CD4-positive, alpha-beta T cell treated with Interleukin-17A for 4 hours (primary cell): ENCODE measurements around the gene CPEB1.
"Not testable (repeated sequence)": the region's sequence is repeated elsewhere in the genome, so short reads cannot be mapped to it uniquely, and the experiment has no call there.

Experiments
- DNase-seq: peaks from one replicate; pipeline ENCODE4 v3.0.0-alpha.2; 2020; ENCODE audit warnings: mixed read lengths

The CPEB1 gene

DNA sequence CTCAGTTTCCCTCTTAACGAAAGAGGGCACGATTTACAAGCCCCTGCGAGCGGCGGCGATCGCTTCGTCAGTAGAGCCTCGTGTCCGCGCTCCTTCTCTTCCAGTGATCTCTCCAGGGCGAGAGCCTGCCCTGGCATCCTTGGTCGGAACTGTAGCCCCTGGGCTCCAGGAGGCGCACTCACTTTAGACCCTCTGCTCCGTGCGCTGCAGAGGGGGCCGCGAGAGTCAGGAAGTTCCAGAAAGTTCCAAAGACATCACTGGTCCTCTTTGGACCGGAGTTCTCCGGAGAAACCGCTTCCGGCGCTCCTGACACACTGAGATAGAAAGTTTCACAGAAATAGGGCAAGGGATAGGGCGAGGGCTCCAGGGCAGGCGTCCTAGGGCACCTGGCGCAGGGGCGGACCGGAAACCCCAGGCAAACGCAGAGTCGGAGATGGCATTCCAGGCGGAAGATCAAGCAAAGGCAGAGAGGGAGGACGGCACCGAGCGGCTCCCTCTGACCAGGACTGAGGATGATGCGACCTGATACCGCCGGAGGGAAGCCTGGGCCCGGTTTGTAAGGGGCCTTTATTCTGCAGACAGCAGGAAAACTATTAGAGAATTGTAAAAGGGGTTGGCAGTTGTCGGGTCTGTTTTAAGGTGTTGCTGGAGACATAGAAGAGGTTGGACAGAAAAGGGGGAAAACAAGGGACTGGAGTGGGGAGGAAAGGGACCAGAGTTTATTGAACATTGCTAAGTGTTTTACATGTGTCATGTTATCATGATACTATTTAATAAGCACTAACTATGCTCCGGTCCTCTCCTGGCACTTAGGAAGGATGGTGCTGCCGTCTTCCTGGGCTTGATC, 1.3 kb upstream of the CPEB1 start:
- no peak for DNase-seq

DNA sequence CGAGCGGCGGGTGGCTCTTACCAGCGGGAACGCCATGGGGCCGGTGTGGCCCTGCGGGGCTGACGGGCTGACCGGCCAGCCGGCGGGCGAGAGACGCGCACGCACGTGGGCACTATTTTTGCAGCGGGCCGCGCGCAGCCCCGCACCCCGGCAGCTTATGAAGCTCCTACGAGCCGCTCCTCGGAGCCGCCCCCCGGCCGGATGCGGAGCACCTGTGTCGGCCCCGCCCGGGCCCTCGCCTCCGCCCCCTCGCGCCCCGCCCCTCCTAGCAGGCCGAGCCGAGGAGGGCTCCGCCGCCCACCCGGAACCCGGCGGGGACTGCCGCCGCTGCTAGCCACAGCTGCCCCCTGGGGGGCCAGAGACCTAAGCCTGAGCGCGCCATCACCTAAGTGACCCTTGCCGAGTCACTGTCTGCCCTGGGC, 683 bp upstream of the CPEB1 start:
- DNase-seq: peak; percentile 62

DNA sequence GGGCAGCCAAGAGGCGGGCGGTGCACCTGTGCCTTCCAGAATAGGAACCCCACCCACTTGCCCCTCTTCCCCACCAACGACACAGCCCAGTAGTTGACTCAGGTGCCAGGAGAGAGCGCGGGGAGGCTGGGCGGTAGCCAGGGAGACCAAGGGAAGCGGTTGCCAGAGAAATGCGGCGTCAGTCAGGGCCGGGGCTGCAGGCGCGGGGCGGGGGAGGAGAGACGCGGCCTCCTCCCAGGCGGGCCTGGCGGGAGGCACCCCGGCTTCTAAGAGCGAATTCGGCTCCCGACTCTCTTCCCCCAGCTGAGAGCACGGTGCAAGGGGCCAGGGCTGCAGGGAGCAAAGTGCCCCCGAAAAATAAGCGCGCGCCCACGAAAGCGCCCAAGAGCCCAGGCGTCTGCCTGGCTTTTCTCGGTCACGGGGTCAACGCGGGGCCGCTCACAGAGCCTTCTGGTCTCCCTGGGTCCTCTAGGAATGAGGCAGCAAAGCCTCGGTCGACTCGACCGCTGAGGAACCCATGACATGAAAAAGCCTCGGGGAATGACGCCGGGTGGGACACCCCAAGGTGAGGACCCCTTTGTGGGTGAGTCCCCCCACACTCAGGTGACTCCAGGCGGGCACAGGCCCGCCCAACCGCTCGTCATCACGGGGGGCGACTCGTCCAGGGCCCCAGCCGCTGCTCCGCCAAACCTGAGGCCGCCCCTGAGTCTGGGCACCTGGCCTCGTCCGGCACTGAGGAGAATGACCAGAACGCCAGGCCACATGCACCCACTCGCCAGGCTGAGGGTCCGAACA, 716 bp downstream of the CPEB1 start:
- no peak for DNase-seq

DNA sequence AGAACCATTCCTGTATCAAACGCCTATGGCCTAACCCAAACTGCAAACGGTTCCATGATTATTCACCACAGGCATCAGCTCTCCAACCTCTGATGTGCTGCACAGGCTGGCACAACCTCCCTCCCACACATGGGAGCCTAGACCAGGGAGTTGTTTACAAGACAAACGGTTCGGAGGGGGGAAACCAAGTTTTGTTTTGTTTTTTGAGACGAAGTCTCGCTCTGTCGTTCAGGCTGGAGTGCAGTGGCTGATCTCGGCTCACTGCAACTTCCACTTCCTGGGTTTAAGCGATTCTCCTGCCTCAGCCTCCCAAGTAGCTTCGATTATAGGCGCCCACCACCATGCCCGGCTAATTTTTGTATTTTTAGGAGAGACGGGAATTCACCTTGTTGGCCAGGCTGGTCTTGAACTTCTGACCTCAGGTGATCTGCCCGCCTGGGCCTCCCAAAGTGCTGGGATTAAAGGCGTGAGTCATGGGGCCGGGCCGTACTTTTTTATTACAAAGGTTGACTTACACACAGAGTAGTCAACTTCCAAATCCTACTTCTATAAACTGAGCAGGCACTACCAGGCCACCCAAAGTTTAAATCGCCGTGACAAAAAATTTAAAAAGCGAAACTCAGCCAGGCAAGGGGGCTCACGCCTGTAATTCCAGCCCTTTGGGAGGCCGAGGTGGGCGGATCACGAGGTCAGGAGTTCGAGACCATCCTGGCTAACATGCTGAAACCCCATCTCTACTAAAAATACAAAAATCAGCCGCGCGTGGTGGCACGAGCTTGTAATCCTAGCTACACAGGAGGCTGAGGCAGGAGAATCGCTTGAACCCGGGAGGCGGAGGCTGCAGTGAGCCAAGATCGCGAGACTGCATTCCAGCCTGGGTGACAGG, 2.0 kb downstream of the CPEB1 start:
- DNase-seq: not testable (repeated sequence)

DNA sequence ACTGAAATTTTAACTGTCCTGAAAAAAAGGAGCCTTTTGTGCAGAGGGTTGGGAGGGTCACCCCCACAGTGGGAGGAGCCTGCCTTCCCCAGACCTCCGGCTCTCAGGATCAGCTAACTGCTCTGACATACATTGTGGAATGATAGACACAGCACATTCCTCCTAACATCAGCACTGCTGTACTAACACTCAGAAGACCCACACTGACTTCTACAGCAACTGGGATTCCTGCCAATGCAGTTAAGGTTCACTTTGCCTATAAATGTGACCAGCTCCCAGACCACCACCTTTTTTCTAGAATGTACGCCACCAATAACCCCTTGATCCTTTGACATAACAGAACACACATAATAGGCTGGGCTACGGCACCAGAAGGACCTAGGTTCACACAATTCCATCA, 3.2 kb downstream of the CPEB1 start:
- no peak for DNase-seq

DNA sequence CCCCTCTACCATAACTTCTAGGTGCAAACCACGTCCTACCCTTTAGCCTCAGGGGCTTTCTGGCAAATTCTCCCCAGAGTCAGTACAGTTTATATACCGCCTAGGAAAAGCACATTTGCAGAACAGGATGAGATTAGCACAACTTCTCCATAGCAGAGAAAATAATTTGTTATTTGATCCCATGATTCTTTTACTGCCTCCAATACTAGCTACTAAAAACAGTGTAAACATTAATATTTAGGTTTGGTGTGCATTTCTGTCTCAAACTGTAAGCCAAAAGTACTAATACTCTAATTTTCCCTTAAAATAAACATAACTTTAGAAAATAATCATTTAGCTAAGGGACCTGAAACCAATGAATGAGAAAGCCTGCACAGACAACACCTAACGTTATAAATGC, 4.5 kb downstream of the CPEB1 start:
- DNase-seq: no peak

DNA sequence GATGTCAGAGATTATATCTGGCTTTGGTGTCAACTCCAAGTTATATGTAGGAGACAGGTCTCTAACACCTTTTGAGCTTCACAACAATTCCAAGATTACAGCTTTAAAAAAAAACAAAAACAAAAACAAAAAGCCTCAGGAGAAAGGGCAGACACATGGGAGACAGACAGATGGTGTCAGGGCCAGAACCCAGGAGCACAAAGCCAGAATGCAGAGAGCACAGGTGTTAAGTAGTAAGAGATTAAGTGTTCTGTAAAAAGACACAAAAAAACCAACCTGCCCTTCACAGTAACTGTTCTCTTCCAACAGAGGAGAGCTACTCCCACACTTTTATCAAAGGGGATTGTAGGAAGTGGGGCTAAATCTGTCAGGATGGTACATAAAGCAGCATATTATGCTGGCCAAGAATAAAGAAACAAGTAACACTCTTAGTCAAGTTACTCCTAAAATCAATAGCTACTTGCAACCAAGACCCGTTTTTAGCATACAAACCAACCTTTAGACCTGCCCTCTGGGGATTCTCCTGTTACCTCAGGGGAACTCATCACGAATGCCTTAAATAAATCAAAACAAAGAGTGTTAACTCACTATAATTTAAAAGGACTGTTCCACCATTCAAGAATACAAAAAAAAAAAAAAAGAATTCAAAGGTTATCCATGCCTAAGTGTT, 5.9 kb downstream of the CPEB1 start:
- DNase-seq: no peak

DNA sequence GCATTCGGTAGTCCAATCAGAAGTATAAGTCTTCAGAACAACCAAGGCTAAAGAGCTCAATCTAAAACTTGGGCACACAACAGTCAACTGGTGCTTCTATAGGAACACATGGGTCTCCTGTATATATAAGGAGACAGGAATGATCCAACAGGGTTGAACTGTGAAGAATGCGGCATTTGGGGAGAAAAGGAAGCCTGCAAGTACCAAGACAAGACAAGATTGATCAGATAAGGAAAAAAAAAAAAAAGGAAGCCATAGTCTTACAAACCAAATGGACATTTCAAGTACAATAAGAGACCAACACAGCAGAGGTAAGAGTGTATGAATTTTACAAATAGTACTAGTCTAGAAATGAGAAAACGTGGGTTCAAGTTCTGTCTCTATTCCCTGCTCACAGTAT, 6.5 kb downstream of the CPEB1 start:
- no peak for DNase-seq

DNA sequence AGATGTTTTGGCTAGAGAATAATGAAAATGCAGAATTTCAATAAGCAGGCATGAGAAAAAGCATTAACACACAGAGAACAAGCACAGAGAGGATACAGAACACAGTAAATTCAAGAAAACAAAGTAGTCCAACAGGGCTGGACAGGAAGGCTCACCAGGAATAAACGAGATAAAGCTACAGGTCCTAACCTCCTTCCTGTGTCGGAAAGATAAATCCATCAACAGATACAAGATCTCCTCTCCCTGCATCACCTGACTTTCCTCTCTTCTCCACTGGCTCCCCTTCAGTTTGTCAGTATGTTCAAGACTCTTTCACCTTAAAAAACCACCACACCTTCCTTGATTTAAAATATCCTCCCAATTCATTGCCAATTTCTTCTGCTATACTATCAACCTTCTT, 11.4 kb downstream of the CPEB1 start:
- no peak for DNase-seq

DNA sequence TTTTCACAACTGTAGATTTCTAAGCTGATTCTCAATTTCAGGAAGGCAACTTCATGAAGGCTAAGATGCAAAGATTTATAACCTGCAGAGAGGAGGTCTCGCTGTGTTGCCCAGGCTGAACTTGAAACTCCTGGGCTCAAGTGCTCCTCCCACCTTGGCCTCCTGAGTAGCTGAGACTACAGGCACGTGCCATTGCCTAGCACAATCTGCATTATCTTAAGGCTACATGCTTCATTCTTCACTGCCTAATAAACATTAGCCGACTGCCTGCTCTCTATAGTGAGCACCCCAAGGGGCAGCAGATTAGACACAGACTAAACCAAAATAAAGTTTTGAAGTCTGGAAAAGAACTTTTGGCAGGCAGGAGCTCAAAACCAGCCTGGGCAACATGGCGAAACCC, 17.1 kb downstream of the CPEB1 start:
- no peak for DNase-seq

DNA sequence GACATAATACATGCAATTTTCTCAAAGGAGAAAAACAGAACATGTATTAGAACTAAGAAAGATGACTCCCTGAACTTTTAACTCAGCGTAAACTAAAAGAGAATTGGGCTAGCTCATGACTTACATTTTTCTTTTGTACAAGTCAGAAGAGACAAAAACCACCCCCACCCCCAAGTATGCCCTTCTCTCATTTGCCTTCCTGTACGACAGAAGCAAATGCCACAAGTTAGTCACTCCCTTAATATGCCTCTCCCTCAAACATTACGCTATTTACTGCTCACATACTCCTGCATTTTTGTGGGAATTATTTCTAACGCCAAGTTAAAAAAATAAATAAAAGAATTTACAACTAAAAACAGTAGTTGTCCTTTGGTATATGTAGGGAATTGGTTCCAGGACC, 22.0 kb downstream of the CPEB1 start:
- no peak for DNase-seq

DNA sequence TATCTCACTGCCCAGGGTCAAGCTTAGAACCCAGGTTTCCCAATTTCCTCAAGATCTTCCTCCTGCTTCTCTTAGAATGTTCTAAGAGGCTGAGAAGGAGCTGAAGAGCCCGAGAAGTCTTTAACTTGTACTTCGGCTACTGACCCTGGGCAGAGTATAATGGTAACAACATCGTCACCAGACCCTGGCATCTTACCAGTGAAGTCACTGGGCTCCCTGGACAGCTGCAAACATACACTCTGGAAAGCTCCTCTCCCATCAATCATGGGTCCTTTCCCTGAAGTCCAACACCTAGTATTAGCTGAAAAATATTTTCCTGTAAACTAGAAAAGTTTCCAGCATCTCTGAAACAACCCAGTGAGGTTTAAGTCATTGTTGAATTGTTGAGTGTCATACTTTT, 22.7 kb downstream of the CPEB1 start:
- DNase-seq: no peak

DNA sequence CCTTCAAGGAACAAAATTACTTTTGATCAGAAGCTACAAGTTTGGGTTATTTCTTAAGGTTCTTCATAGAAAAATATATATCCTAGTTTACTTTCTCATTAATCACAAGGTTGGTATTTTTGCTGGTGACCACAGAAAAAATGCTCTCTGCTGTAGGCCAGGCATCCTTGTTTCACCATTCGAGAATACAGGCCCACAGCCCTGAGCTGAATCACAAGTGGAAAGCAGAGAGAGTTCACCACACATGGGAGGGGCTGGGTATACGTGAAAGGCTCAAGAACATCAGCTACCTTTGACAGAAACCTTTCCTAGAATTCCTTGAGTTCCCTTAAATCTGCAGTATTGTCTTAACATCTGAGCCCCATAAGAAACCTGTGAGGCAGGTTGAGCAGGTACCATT, 23.2 kb downstream of the CPEB1 start:
- DNase-seq: no peak

DNA sequence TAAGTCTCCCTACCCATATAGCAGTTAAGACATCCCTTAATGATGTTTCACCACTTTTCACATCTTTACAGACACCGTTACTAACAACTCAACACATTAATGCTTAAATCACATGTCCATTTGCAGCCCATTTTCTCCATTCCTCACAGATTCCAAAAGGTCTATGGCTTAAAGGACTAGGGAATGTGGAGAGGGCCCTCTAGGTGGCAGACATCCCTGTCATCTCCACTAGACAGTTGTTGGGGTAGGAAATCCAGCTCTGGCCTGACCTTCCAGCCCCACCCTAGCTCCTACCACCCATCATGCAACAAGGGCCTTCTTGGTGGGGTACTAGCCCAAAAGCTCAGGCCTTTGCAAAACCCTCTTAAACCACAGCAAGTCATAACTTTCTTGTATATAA, 25.2 kb downstream of the CPEB1 start:
- no peak for DNase-seq

DNA sequence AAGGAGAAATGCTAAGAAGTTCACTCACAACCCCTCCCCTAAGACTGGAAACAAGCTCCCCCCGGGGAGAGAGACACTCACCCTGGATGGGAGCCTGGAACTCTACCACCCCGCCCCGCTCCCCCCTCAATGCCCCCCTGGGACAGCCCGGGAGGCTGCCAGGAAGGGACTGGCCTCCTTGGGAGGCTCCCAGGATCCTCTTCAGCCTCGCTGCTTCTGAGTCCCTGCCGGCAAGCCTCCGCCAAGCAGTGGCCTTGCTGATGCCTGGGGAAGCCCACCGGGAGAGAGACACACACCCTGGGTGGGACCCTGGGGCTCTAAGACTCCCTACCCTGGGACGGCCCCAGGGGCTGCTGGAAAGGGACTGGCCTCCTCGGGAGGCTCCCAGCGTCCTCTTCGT, 33.4 kb downstream of the CPEB1 start:
- no peak for DNase-seq

DNA sequence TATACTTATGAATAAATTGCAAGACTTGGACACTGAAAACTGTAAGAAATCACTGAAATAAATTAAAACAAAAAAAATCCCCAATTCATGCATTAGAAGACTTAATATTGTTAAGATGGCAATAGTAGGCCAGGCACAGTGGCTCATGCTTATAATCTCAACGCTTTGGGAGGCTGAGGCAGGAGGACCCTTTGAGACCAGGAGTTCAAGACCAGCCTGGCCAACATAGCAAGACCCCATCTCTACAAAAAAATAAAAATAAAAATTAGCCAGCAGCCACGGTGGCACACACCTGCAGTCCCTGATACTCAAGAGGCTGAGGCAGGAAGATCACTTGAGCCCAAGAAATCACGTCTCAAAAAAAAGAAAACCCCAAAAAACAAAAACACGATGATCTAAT, 35.8 kb downstream of the CPEB1 start:
- DNase-seq: no peak

DNA sequence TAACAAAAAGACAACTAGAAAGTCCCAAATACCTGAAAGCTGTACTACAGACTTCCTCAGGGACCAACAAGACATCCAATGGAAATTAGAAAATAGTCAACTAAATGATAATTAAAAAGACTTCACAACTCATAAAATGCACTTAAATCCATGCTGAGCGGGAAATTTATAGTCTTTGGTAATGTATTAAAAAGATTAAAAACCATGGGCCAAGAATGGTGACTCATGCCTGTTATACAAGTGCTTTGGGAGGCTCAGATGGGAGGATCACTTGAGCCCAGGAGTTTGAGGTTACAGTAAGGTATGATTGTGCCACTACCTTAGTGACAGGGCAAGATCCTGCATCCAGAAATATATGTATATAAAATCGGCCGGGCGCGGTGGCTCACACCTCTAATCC, 45.0 kb downstream of the CPEB1 start:
- no peak for DNase-seq

DNA sequence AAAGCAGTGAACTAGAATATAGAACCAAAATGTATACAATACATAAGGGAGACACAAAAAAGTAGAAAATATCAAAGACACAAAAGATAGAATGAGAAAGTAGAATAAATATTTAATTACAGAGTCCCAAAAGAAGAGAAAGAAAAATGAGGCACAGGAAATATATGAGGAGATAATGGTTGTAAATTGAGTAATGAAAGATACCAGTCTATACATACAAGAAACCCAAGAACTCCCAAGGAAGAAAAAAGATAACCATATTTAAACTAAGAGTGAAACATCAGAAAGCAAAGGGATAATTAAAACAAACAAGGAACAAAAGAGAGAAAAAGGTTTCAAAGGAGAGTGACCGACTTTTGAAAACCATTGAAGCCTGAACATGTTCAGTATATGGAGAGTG, 47.3 kb downstream of the CPEB1 start:
- no peak for DNase-seq

DNA sequence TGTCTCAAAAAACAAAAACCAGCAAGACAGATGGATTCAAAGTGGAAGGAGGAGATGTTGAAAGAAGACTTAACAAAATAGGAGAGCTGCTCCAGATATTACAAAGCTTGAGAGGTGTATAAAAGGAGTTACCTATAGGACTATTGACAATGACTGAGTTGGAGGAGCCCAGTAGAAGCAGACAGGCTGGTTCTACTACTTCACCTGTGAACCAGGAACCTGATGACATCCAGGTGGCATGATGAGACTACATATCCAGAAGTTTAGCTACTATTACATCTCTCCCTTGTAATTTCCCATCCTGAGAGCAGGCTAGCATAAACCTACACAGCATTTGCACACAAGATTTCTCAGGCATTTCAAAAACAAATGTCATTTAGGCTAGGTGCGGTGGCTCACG, 49.3 kb downstream of the CPEB1 start:
- no peak for DNase-seq

DNA sequence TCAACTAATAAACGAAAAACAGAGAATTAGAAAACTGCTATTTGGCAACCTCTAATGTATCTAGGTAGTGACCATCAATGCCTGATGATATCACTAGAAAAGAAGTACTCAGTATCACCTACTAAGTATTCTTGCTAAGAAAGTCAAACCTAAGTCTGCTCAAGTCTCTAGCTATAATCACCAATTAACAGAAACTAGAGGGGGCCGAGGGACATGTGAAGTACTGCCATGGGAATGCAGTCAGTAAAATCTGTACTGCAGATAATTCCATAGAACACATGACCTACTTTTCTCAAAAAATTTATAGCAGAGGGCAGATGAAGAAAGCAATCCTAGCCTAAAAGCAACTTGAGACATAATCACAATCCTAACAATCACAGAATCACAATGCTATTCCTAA, 51.4 kb downstream of the CPEB1 start:
- DNase-seq: no peak

DNA sequence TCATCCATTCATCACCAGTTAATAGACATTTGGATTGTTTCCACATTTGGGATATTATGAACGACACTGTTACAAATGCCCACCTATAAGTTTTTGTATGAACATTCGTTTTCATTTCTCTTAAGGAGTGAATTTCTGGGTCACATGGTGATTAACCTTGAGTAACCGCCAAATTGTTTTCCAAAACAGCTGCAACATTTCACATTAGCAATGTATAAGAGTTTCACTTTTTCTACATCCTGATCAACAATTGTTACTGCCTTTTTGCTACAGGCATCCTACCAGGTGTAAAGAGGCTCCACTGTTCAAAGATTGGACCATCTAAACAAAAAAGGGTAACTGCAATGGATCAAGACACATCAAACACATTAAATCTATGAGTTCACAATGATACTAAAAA, 52.0 kb downstream of the CPEB1 start:
- DNase-seq: no peak

DNA sequence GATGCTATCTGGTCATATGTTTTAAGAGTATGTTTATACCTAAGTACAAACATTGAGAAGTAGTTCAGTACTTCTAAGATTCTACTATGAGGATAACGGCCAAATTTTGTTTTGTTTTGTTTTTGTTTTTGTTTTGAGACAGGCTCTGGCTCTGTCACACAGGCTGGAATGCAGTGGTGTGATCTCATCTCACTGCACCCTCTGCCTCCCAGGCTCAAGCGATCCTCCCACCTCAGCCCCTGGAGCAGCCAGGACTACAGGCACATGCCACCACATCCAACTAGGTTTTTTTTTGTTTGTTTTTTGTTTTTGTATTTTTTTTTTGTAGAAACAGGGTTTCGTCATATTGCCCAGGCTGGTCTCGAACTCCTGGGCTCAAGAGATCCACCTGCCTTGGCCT, 59.4 kb downstream of the CPEB1 start:
- no peak for DNase-seq

DNA sequence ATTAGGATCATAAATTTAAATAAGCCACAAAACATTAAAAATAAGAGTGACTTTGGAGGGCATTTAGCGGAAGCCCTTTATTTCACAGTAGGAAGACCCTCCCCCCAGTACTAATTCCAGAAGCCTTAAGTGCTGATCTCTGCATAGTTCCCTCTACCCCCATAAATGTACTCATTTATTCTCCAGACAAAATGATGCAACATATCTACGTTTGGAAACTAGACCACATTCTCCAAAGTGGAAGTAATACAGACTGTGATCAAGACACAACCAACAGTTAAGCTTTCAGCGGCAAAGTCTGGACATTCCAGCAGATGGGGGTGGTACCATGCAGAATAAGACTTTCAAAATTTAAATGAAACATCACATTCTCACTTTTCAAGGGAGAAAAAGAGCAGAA, 62.1 kb downstream of the CPEB1 start:
- no peak for DNase-seq
